ENCODE results near the gene TMEFF1.

- no peak for TF ChIP-seq CTCF (IDR thresholded peaks at IDR 0.05)
- no peak for TF ChIP-seq EZH2 (IDR thresholded peaks at IDR 0.05)
These were observed 6.9 kb downstream of the TMEFF1 start for GRCh38 chr9:100479820-100480219.
